Kidney (tissue), 14 donors: Measurements from ENCODE around the gene USO1. TPM values are rescaled to one million over a fixed set of nuclear protein-coding genes. Genes with fewer than 3 reads are reported as not detected.
"Not testable (repeated sequence)": the region's sequence is repeated elsewhere in the genome, so short reads cannot be mapped to it uniquely, and the experiment has no call there.

ENCODE experiments used
- DNase-seq, 5 donors: peaks; one replicate each; pipeline ENCODE4 v3.0.0-alpha.2; 2013 to 2020
- FAIRE-seq: peaks from 2 replicates; lab custom pipeline; 2012; peaks lifted over from hg19 to GRCh38; lab: Jason Lieb, UNC
- H3K27ac ChIP-seq, 2 donors: one replicate each; pipeline ENCODE4 v1.7.0; 2013; ENCODE audit warnings: low read depth in 2 of 2, low read length in 2 of 2, inconsistent platforms in 1 of 2
- H3K27me3 ChIP-seq: one replicate; pipeline ENCODE4 v1.7.1; 2013; ENCODE audit warnings: low read length, inconsistent platforms; ENCODE audit not compliant: control insufficient read depth, insufficient read depth
- H3K36me3 ChIP-seq, 3 donors: one replicate each; pipeline versions ENCODE4 v1.7.0 to v1.7.1; 2013; ENCODE audit warnings: low read length in 3 of 3, control low read depth in 1 of 3, inconsistent platforms in 1 of 3; ENCODE audit not compliant: insufficient read depth in 3 of 3, control insufficient read depth in 2 of 3
- H3K4me1 ChIP-seq, 3 donors: one replicate each; pipeline versions ENCODE4 v1.7.0 to v1.7.1; 2013; ENCODE audit warnings: low read length in 3 of 3, inconsistent platforms in 1 of 3, low read depth in 1 of 3; ENCODE audit not compliant: control insufficient read depth in 2 of 3, insufficient read depth in 2 of 3
- H3K4me3 ChIP-seq, 3 donors: one replicate each; pipeline versions ENCODE4 v1.7.0 to v1.8.1; 2013; ENCODE audit warnings: low read length in 3 of 3, control low read depth in 1 of 3, inconsistent platforms in 1 of 3
- H3K9ac ChIP-seq, 3 donors: one replicate each; pipeline versions ENCODE4 v1.7.0 to v1.7.1; 2013; ENCODE audit warnings: low read length in 3 of 3, control low read depth in 1 of 3, inconsistent platforms in 1 of 3
- H3K9me3 ChIP-seq, 3 donors: one replicate each; pipeline versions ENCODE4 v1.7.0 to v1.7.1; 2013; ENCODE audit warnings: low read length in 3 of 3, control low read depth in 1 of 3, inconsistent platforms in 1 of 3; ENCODE audit not compliant: control insufficient read depth in 2 of 3, insufficient read depth in 1 of 3
- CTCF ChIP-seq: IDR thresholded peaks from 3 replicates; pipeline ENCODE4 v1.5.1; 2012; ENCODE audit warnings: mild to moderate bottlenecking, moderate library complexity, borderline replicate concordance; ENCODE audit not compliant: insufficient read depth; ENCODE audit errors: extremely low read depth
- intact Hi-C: fragments of 100-400 bp; cut with DNase I; formaldehyde crosslinking; loops from one replicate; pipeline ENCODE4 v1.11.1; 2022
- polyA plus RNA-seq: library from polyadenylated mRNA; stranded (reverse); fragments of 350-450 nt; fragmentation: Illumina TruSeq; extraction: RNeasy Lipid Tissue Mini Kit (QIAGEN cat#74804); gene quantifications from one replicate; pipeline ENCODE4 v1.2.3, GENCODE V29; 2014; ENCODE audit warnings: low read depth, low replicate concordance; ENCODE audit not compliant: insufficient read depth
- total RNA-seq: library from RNA; stranded (reverse); fragmentation: NEBNext Ultra II Directional; extraction: Animal tissue kit (Norgen Biotek cat#: 25700); gene quantifications from one replicate; pipeline ENCODE4 v1.2.1, GENCODE V29; 2021
- donor health status: control.
- donor health status: control.
- donor health status: control.
- donor health status: control.
- donor health status: control.
- donor health status: DM: yes; HTN: yes; CAD: no.
- donor health status: Normal renal cell carcinoma (clear cell type).

USO1 gene
- total and polyA plus RNA-seq, 2 donors from 2014 or later: 23.2 to 49.6 TPM

- intact Hi-C loops: no loop called here
Measured at GRCh38 chr4:75715105-75715799, 9.1 kb upstream of the USO1 start.

GRCh38 chr4:75716054-75716453 lies 8.3 kb upstream of the USO1 start:
- FAIRE-seq, H3K27me3 ChIP-seq, H3K9me3 ChIP-seq, H3K36me3 ChIP-seq, H3K4me1 ChIP-seq, DNase-seq, H3K27ac ChIP-seq, H3K9ac ChIP-seq, intact Hi-C loops, H3K4me3 ChIP-seq: not testable (repeated sequence)

More at GRCh38 chr4:75715105-75715799, 9.1 kb upstream of the USO1 start:
- Histone ChIP-seq H3K27me3 (no peaks in the 10 kb centered on the region), H3K4me3 (no peak overlapping the region), H3K9ac (no peak overlapping the region), H3K9me3 (no peaks in the 10 kb centered on the region), H3K36me3 (no peaks in the 10 kb centered on the region), H3K27ac (no peak overlapping the region), H3K4me1 (no peaks in the 10 kb centered on the region)
- TF ChIP-seq CTCF: no peak
- FAIRE-seq (no peak), DNase-seq (no peak)

- Histone ChIP-seq H3K4me3 (no peak overlapping the region), H3K36me3 (no peaks in the 10 kb centered on the region), H3K9ac (no peak overlapping the region), H3K27me3 (no peaks in the 10 kb centered on the region), H3K9me3 (no peaks in the 10 kb centered on the region), H3K4me1 (peaks cover 0 to 4% (median 0%) of the 10 kb centered on the region in 3 donors), H3K27ac (no peak overlapping the region)
- no peak for FAIRE-seq
- no peak for TF ChIP-seq CTCF
- no peak for DNase-seq
- intact Hi-C loops: no loop called here
Measured at GRCh38 chr4:75717408-75717807, 7.0 kb upstream of the USO1 start.

- H3K27me3 ChIP-seq: no peaks in the 10 kb centered on the region
- no peak for TF ChIP-seq CTCF
- H3K4me3 ChIP-seq: no peak overlapping the region
- no peak overlapping the region for H3K9ac ChIP-seq
- peaks cover 4 to 9% (median 8%) of the 10 kb centered on the region in 3 donors for H3K4me1 ChIP-seq
- FAIRE-seq: no peak
- H3K27ac ChIP-seq: no peak overlapping the region
- no peak for DNase-seq
- intact Hi-C loops: no loop called here
- H3K36me3 ChIP-seq: no peaks in the 10 kb centered on the region
- H3K9me3 ChIP-seq: no peaks in the 10 kb centered on the region
Measured at GRCh38 chr4:75718529-75718928, 5.8 kb upstream of the USO1 start.
